NCI-H128 (cell line): ENCODE measurements around the gene DIP2B.
A peak's percentile ranks its signal among the peaks of the same experiment; 100 is the strongest.

Source experiments
- DNase-seq: peaks from one replicate; lab custom pipeline; 2025; ENCODE audit not compliant: unreplicated experiment; lab: John Stamatoyannopoulos, UW

Gene DIP2B

DNA sequence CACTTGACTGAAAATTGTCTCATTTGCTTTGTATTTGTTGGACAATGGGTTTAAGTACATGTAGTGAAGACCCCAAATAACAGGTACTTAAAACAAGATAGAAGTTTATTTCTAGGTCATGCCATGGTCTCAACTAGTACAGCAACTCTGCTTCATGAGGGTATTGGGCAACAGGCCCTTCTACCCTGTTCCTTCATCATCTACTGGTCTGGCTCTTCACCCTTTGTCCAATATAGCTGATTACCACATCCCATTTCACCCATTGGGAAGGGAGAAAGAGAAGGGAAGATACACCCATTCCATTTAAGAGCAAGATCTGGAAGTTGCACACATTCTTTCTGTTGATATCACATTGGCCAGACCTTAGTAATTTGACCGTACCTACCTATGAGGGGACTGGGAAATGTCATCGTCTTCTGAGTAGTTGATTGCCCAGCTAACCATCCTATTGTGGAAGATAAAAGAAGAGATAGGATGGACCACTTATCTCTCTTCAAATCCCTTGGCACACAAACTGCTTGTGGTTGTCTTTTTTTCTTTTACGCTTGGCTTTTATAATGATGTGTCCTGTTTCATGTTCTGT lies 104.6 kb downstream of the DIP2B start:
- no peak for DNase-seq

DNA sequence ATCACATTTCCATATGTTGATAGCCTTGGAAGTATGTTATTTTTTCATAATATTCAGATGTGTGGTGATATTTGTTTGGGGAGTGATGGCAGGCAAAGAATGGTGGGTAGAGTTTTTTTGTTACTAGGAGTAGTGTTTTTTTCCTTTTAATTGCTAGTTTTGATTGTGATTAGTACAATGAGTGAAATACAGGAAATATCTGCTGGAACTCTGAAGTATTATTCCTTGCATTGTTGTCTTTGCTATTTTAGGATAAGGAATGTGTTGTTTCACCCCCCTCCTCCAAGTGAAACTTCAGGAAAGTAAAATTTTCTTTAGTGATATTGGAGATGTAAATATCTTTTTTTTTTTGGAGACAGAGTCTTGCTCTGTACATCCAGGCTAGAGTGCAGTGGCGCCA lies 105.4 kb downstream of the DIP2B start:
- DNase-seq = no peak

DNA sequence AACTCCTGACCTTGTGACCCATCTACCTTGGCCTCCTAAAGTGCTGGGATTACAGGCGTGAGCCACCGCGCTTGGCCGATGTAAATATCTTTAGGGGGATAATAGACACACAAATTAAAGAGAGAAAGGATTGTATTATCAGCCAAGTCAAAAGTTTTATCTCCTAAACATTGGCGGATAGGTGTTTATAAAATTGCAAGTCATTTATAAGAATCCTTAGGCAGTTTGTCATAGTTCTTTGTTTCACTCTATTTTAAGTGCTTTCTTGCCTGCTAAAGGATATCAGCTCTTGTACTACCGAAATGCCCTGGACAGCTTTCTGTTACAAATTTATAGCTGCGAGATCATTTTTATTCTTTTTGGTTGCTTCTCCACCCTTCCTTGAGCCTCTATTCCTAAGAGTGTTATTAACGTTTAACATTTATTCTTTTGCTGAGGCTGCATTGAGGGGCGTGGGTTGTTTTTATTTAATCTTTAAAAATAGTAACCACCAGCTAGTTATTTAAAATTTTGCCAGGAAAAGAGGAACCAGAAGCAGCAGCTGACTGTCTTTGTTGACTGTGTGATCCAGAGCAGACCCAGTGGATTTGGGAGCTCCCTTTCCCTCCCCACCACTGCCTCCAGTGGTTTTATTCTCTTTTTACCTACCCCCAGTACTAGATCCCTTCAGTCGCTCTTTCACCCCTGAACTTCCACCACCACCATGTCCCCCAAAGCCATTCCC lies 106.4 kb downstream of the DIP2B start:
- DNase-seq = no peak

DNA sequence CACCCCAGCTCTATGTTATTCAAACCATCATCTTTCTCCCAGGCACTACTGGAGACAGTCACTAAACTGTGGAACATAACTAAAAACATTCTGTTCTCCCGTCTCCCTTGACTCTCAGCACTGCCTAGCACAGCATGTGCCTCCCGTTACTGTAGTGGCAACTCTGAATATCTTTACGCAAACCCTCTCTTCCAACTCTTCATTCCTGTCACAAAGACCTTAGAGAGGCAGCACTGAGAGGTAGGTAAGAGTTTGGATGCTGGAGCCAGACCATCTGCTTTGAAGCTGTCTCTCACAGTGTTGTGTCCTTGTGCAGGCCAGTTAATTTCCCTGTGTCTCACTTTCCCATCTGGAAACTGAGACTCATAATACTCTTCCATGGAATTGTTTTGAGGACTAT lies 108.1 kb downstream of the DIP2B start:
- no peak for DNase-seq

DNA sequence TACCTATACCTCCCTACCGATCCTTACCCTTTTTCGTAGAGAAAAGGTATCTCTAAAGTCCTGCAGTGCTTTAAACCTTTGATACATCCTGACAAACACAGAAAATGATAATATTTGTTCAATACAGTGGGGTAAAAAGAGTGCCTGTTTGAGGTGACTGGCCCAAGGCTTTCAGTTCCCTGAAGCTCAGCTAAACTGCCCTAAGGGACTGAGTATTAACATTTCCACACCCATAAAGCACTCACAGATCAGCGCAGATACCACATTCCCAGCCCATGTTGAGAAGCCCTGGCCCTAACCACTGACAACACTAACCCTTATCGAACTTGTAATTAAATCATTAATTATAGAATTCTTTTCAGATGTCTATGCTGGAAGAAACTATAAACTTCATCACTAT lies 108.7 kb downstream of the DIP2B start:
- no peak for DNase-seq

DNA sequence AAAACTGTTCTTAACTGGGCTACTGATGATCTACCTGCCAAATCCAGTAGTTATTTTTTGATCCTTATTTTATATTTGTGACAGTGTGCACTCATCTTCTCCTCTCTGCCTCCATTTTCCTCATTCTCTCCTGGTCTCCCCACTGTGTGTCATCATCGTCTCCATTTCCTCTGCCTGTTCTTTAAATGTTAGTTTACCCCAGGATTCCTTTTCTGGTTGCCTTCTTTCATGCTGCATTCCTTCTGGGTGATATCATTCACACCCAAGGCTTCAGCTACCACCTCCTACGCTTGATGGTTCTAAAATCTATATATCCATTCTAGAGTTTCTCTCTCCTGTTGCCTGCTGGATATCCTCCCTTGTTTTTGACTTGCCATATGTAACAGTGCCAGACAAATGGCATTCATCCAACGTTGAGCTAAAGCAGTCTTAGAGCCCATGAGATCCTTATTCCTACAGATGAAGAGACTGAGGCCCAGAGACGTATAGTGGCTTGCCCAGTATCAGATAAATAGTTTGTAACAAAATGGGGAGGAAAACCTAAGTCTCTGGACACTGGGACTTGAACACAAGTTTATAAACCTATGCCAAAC lies 109.5 kb downstream of the DIP2B start:
- no peak for DNase-seq

DNA sequence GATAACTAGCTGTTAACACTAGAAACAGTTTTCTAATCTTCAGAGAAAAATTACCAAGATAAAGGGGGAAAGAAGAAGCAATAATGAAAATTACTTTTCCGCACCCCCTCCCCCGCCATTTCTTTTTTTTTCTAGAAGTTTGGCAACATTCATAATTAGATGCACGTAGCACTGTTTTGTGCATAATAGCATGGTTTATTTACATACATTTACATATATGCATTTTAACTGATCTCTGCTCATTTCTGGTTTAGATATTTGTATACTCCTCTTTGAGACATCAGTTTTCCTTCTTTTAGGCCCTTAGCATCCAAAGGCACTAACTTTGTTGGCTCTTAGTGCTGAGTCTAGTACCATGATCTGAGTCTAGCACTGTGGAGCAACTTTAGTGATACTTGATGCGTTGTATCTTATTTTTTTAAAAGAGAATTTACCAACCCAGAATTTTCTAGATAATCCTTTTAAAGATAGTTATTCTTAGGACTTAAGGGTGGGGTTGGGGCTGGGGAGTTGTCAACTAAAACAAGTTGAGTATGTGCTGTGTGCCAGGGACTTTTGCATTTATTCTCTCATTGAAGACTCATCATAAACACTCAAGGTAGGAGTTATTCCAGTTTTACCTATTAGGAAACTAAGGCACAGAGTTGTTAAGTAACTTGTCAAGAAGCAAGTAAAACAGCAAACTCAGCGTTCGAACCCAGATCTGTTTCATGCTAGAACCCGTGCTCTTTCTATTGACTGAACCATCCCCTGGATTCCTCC lies 110.5 kb downstream of the DIP2B start:
- no peak for DNase-seq

DNA sequence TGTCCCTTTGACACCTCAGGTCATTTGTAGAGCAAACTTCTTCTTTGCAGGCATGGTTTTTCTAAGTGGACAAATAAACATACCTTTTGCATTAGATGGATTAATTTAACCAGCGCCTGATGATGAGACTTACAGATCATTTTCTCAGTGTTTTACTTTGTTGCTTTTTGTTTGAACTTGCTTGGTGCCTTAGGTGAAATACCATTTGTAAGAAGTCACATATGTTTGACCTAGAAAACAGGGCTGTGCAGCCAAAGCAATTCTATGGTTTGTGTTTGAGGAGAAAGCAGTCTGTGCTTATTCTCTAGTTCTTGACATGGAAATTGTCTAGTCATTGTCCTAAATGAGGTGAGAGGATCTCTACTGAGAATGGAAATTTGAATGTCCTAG lies 111.1 kb downstream of the DIP2B start:
- no peak for DNase-seq

DNA sequence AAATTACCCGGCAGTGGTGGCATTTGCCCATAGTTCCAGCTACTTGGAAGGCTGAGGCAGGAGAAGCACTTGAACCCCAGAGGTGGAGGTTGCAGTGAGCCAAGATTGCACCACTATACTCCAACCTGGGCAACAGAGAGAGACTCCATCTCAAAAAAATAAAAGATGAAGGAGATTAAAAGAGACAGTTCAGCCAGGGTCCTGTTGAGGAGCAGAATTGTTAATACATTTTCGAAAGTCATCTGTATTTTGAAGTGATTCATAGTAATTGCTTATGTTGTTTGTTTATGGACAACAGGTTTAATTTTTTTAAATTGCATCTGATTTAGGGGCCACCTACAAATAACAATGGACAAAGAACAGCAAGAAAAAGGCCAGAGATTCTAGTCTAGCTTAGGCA lies 112.9 kb downstream of the DIP2B start:
- no peak for DNase-seq

DNA sequence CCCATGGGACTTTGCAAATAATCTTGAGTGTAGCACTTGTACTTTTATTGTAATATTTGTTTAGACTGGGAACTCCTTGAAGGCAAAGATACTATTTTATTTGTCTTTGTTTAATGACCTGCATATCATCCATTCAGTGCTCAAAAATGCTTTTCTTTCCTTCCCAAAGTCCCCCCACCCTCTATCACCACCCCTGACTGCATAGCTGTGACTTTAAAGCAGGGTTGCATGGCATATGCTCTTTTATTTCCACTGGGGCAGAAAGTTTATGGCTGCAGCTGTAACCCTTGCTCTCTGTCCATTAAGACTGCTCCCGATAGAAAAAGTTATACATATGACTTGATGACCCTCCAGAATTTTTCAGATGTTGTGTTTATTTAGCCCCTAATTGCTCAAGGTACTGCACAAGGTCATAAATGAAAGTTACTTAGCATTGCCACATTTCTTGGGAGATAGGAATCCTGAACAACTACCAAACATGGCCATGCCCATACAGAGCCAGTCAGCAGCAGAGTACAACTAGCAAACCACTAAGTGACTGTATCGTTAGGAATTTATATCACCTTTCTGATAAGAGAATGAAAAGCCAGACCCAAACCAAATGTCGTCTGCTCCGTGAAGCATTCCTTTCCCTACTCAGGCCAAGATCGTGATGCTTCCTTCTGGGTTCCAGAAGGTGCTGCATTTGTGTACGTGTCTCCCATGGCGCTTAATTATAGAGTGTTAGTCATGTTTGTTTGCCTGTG lies 114.3 kb downstream of the DIP2B start:
- DNase-seq = no peak

DNA sequence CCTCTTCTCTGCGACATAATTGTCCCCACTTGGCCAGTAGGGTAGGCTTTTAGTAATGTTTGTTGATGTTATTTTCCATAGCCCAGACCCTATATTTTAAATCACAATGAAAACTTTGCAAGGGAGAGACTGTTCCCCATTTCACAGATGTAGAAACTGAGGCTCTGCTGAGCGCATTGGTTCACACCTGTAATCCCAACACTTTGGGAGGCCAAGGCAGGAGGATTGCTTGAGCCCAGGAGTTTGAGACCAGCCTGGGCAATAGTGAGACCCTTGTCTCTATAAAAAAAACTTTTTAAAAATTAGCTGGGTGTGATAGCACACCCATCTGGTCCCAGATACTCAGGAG lies 114.8 kb downstream of the DIP2B start:
- DNase-seq = no peak

DNA sequence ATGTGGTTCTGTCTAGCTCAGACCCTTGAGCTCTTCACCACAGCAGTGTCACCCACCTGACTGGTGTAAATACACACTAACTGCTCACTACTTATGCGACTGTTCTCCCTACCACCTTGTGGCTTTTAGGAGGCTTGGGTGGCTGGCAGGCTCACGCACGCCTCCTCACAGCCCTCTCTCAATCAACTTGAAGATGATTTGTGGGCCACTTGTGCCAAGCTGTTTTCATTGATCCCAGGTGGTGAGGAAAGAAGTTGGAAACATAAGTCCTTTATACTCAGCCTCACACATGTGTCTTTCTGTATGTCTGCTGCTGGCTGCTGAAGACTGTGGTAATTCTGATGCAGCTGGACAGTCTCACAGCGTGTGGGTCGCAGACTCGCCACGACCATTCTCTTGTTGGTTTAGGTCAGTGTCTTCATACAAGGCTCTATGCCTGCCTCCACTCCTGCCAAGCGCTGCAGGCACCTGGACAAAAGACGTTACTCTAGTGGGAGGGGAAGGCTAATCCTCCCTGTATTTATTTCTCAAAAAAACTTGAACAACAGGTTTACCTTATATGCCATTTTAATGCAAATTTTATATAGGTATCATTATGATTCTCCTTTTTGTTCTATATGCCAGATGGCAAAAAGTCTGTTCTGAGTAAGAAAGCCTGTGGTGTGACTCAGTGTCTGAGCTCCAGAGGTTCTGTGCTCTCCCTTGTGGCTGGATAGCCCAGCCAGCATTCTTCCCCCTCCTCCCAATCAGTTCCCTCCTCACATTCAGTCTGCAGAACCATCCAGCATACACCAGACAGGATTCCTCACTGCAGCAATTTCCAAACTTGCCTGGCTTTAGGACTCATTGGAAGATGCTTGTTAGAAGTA lies 115.6 kb downstream of the DIP2B start:
- peak; percentile 43 for DNase-seq

DNA sequence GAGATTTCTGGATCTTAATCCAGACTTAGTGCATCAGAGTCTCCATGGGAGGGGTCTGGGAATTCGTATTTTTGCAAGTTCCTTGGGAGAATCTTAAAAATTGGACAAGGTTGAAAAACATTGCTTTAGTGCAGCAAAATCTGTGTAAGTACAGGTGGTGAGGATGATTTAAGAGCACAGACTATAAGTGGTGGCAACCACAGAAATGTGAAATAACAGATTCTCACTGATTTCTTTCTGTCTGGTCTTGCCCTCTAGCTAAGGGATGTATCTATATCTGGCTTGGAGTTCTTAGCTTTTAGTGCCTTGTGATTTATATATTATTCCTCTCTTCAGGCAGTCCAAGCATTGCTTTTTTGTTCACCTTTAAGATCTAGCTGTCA lies 116.2 kb downstream of the DIP2B start:
- DNase-seq = no peak

DNA sequence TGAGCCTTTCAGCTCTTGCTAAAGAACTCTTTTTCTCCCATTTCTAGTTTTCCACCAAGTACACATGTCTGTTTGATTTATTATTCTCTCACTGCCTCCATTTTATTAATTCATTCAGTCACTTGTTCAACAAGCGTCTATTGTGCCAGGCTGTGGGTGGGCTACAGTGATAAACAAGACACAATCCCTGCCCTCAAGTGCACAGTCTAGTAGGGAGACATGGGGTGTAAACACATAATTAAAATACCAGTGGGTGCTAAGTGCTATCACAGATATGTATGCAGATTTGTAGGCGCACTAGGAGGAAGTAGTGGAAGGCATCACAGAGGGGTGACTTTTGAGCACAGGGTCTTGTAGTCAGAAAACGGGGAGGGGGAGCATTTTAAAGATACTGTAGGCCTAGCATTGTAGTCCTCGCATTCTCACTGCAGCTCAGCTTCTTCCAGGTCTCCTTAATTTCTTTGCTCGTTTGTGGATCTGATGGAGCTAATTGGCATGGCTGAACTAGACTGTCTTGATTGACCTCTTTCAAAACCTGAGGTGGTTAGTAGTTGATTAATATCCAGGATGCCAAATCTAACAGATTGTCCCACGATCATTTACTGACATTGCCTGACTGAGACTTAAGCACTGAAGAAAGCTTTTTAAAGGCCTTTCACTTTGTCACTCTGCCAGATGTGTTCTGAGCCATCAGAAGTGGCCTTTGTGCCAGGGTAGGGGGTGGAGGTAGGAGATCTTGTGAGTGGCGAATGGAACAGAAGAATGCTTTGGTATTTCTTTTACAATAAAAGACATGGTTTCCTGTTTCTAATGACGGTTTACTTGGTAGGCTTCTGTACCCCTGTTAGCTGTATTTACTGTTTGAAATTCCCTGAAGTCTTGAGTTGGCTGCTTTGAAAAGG lies 116.9 kb downstream of the DIP2B start:
- no peak for DNase-seq

DNA sequence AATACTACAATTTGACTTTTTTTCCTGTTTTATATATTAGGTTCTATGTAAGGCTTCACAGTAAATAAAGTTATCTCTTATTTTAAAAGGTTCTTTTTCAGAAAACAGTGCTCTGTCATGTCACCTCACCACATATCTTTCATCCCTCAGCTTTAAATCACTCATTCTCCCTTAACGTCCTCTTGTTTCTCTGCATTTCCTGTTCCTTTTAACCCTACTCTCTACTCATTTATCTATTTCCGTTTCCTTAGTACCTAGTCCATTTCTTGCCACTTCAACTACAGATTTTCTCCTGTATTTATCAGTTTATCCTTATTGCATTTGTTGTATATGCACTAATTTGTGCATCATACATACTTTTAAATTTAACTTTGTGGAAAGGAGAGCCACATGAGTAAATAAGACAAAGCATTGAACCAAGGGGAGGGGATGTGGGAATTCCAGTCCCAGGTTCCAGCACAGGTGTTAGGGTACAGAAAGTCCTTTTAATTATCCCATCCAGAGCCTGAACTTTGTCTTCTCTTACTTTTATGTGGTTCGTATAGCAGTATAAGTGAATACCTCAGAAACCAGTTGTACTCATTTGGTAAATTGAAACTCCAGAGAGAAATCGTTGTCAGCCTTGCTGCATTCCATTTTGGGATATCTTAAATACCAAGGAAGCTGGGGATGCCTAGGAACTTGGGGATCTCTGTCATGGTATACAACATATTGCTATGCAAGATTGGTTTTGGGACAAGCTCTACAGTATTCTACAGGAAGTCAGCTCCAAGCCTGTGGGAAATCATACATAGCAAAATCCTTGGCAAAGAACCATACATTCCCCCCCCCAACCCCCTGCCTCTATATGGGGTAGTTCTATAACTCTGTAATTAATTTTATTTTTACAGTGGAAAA lies 120.5 kb downstream of the DIP2B start:
- DNase-seq = no peak

DNA sequence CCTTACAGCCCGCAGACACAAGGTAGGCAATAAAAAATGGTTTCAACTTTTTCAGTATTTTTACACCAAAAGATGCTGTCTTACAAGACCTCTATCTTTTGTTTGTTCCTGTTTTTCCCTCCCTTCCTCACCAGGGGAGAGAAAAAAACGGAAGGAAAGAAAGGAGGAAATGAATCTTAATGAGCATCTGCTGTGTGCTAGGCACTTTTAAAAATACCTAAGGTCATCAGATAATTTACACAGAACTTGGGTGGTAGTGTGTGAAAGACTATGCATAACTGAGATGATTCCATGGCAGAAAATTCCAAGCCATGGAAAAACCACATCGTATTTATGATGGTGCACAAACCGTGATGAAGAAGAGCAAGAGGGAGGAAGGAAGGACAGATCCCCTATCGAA lies 121.2 kb downstream of the DIP2B start:
- DNase-seq = no peak

DNA sequence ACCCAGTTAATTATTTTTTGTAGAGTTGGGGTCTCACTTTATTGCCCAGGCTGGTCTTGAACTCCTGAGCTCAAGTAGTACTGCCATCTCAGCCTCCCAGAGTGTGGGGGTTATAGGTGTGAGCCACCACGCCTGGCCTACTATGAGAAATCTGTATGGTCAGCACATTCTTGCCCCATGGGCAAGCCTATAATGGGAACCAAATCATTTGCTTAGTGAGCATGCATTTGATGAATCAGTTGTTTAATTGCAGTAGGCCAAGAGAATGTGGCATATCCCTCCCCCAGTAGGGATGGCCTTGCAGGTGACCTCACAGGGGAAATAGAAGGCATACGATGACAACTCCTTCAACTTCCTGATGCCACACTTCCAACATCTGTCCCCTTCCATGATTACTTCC lies 122.7 kb downstream of the DIP2B start:
- DNase-seq = no peak

DNA sequence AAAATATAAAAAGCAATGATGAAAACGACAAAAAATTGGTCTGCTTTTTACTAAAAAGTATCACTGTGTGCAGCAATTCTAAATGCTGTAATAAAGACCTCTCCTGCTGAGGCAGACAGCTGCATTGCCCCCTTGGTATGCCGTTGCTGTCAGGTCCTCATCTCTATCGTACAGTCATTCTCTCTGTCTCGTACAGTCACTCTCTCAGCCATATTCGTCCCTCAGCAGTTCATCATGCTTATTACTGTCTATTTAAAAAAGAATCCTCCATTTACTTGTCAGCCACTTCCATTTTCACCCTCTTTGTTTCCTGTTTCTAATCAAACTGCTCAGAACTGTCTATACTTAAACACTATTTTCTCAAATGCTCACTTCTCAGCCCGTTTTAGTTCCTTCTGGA lies 123.6 kb downstream of the DIP2B start:
- DNase-seq = no peak

DNA sequence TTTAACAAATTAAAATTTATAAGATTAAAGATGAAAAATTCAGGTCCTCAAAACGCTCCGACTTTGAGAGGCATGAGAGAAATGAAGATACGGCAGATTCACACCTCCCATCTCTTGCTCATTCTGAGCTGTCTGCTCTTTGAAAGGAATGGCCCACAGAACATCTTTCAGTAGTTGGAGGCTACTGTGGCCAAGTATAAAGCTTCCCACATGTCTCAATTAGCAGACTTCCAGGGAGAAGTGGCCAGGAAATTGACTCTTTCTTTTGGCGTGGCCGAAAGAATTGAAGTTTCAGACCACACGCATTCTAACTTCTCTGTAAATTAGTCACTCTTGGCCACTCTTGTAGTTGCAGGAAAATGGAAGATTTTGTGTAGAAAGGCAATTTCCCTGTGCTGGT lies 129.2 kb downstream of the DIP2B start:
- DNase-seq = no peak
